Measurements from ENCODE around the gene PDE4B. TPM values are rescaled to one million over a fixed set of nuclear protein-coding genes. Genes with fewer than 3 reads are reported as not detected.

Gene PDE4B
- total and polyA plus RNA-seq, 10 of the 15 experiments (the other 5 are each of a cell fraction or from before 2014, with no cell fraction given) = 3.0 to 13.2 (median 5.7) TPM

- Histone ChIP-seq H3K36me3 (ENCODE audit: control insufficient read depth in 2 of 2, insufficient read depth in 2 of 2, low read length in 1 of 2) (no peaks in the 10 kb centered on the region), H3K79me2 (ENCODE audit: control insufficient read depth, insufficient read depth, low read length) (no peaks in the 10 kb centered on the region), H3K4me2 (ENCODE audit: control insufficient read depth, insufficient read depth) (no peak overlapping the region), H3K4me1 (ENCODE audit: control insufficient read depth, insufficient read depth, low read length) (no peaks in the 10 kb centered on the region), H3K4me3 (no peak overlapping the region), H3K27me3 (replicated peaks in 1 of 2; ENCODE audit: control insufficient read depth in 2 of 2, insufficient read depth in 2 of 2, low read length in 1 of 2) (no peaks in the 10 kb centered on the region), H2AFZ (ENCODE audit: control insufficient read depth, low read depth, low read length) (no peak overlapping the region), H3K9ac (ENCODE audit: control insufficient read depth, insufficient read depth, low read length) (no peak overlapping the region), H3K27ac (ENCODE audit: control insufficient read depth, insufficient read depth) (no peak overlapping the region), H4K20me1 (ENCODE audit: control insufficient read depth, insufficient read depth) (no peaks in the 10 kb centered on the region), H3K9me3 (replicated peaks; ENCODE audit: control insufficient read depth, insufficient read depth, low read length) (no peaks in the 10 kb centered on the region)
- in situ Hi-C loops (cut with MboI) = no loop called here
- ATAC-seq = no peak
- SMC1A ChIA-PET (ENCODE audit: uncharacterized antibody, unreplicated experiment) = no interaction called here
- RAD21 ChIA-PET (ENCODE audit: unreplicated experiment) = no interaction called here
- TF ChIP-seq ATF7 (IDR thresholded peaks at IDR 0.05; ENCODE audit: low read depth) (no peak), NR2C2 (IDR thresholded peaks at IDR 0.05; ENCODE audit: borderline replicate concordance, control insufficient read depth, insufficient read length, low read depth) (no peak), ZNF207 (IDR thresholded peaks at IDR 0.05; ENCODE audit: borderline replicate concordance) (no peak), USF2 (IDR thresholded peaks at IDR 0.05; ENCODE audit: borderline replicate concordance, low read depth, low read length) (no peak), ZSCAN29 (IDR thresholded peaks at IDR 0.05) (no peak), BACH1 (IDR thresholded peaks at IDR 0.05; ENCODE audit: borderline replicate concordance) (no peak), FOXK2 (IDR thresholded peaks at IDR 0.05) (no peak), TAF1 (IDR thresholded peaks at IDR 0.05; ENCODE audit: borderline replicate concordance, low read depth, low read length) (no peak), HDGF (IDR thresholded peaks at IDR 0.05) (no peak), ZNF217 (IDR thresholded peaks at IDR 0.05) (no peak), ZBTB33 (IDR thresholded peaks at IDR 0.05) (no peak), HCFC1 (IDR thresholded peaks at IDR 0.05; ENCODE audit: low read length) (no peak)
- TF ChIP-seq, protein P1, sequence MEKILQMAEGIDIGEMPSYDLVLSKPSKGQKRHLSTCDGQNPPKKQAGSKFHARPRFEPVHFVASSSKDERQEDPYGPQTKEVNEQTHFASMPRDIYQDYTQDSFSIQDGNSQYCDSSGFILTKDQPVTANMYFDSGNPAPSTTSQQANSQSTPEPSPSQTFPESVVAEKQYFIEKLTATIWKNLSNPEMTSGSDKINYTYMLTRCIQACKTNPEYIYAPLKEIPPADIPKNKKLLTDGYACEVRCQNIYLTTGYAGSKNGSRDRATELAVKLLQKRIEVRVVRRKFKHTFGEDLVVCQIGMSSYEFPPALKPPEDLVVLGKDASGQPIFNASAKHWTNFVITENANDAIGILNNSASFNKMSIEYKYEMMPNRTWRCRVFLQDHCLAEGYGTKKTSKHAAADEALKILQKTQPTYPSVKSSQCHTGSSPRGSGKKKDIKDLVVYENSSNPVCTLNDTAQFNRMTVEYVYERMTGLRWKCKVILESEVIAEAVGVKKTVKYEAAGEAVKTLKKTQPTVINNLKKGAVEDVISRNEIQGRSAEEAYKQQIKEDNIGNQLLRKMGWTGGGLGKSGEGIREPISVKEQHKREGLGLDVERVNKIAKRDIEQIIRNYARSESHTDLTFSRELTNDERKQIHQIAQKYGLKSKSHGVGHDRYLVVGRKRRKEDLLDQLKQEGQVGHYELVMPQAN (conservative IDR thresholded peaks at IDR 0.05) = no peak
- TF ChIP-seq, protein P2, sequence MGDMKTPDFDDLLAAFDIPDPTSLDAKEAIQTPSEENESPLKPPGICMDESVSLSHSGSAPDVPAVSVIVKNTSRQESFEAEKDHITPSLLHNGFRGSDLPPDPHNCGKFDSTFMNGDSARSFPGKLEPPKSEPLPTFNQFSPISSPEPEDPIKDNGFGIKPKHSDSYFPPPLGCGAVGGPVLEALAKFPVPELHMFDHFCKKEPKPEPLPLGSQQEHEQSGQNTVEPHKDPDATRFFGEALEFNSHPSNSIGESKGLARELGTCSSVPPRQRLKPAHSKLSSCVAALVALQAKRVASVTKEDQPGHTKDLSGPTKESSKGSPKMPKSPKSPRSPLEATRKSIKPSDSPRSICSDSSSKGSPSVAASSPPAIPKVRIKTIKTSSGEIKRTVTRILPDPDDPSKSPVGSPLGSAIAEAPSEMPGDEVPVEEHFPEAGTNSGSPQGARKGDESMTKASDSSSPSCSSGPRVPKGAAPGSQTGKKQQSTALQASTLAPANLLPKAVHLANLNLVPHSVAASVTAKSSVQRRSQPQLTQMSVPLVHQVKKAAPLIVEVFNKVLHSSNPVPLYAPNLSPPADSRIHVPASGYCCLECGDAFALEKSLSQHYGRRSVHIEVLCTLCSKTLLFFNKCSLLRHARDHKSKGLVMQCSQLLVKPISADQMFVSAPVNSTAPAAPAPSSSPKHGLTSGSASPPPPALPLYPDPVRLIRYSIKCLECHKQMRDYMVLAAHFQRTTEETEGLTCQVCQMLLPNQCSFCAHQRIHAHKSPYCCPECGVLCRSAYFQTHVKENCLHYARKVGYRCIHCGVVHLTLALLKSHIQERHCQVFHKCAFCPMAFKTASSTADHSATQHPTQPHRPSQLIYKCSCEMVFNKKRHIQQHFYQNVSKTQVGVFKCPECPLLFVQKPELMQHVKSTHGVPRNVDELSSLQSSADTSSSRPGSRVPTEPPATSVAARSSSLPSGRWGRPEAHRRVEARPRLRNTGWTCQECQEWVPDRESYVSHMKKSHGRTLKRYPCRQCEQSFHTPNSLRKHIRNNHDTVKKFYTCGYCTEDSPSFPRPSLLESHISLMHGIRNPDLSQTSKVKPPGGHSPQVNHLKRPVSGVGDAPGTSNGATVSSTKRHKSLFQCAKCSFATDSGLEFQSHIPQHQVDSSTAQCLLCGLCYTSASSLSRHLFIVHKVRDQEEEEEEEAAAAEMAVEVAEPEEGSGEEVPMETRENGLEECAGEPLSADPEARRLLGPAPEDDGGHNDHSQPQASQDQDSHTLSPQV (IDR thresholded peaks at IDR 0.05) = no peak
- CTCF ChIA-PET = no interaction called here
- no peak for FAIRE-seq
- 0% methylated on average over 4 of the region's 4 CpGs for WGBS (ENCODE audit: insufficient coverage, insufficient replicate concordance, low lambda C conversion rate, missing lambda C conversion rate)
- POLR2A ChIA-PET = no interaction called here
- intact Hi-C loops (cut with micrococcal nuclease; ENCODE audit: unreplicated experiment) = no loop called here
- DNase-seq (ENCODE audit: low read depth, low spot score) = no peak
- BruUV-seq (replicated peaks) = no TSS peak
Measured at GRCh38 chr1:65765631-65766030, 27.1 kb upstream of the PDE4B start.

All from GM12878 (cell line).